GM19193 (cell line): ENCODE data around the gene ADAMTS3.

ENCODE experiments used
- POLR2A ChIP-seq: IDR thresholded peaks from 4 replicates; pipeline ENCODE4 v1.6.1; 2011; ENCODE audit not compliant: insufficient read depth, insufficient read length; ENCODE audit errors: extremely low read depth

Gene ADAMTS3

DNA sequence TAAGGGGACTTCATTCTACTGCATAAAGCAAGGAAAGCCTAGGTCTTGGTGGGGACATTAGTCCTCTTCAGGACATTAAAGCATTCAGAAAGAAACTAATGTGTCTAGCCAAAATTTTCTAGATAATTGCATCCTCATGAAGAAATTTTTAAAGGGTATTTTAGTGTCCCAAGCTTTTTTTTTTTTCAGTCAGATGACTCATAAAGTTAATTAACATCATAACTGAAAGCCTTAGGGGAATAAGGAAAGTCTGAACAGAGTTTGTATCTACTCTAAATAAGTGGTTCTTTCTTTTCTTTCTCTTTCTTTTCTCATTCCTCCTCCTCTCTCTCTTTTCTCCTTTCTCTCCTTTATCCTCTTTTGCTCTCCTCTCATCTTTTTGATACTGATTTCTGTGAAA lies 202.4 kb downstream of the ADAMTS3 start:
- TF ChIP-seq POLR2A, result no peak

DNA sequence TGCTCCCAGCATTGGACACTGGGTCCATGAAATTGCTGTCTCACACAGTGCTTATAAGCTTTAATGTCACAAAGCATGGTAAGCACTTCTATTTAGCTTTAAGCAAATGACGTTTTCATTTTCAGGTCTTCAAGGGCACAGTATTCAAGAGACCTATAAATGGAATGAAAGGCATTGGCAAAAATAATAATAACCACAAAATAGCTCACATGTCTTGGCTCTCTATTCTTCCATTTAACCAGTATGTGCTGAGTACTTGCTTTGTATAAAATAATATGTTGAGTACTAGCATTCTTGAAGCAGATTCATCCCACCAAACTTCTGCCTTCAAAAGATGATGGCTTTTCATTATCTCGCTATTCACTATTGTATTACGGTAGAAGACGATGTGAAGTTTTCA lies 203.0 kb downstream of the ADAMTS3 start:
- TF ChIP-seq POLR2A, result no peak

DNA sequence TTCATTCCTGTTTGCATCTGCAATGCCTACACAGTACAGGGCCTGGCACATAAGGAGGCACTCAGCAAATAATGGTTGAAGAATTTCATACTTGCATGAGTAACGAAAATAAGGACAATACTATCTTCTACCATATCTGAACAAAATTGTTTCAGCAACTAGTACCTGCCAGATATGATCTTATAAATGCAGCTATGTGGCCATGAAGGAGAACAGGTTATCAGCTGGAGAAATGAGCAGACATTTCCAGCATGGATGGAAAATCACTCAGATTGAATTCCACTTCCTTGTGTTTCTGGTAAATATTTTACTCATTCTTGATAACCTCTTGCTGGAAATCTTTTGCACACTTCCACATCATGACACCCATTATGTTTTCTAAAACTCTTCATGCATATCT lies 204.0 kb downstream of the ADAMTS3 start:
- no peak for TF ChIP-seq POLR2A

DNA sequence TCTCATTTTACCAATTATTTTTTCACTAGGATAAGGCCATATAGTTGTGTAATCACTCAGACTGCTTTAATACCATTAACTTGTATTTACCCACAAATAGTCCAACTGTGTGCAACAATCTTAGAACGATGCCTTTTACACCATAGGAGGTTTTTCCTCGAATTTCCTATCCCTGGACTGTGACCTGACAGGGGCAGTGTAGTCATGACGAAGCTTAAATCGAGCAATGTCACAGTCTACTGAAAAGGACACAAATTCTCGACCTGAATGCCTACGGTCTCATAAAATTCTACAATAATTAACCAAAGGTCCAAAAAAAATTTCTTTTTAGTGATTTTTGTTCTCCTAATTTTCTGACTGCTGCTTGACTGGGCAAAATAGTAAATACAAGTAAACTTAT lies 208.9 kb downstream of the ADAMTS3 start:
- no peak for TF ChIP-seq POLR2A

DNA sequence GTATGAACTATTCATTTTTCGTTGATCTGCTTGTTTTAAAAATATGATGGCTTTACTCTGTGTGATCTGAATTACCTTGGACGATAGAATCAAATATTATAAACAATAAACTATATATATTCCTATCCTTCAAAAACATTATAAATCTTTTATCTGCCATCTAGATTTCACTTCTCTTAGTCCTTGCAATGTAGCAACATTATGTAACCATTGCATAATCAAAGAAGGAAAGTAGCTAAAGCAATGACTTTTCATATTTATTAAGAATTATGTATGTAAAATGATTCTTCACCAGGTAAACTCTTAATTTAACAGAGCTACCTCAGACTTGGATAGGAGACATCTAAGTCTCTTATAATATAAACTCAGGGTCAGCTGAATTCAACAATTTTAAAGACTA lies 210.5 kb downstream of the ADAMTS3 start:
- no peak for TF ChIP-seq POLR2A

DNA sequence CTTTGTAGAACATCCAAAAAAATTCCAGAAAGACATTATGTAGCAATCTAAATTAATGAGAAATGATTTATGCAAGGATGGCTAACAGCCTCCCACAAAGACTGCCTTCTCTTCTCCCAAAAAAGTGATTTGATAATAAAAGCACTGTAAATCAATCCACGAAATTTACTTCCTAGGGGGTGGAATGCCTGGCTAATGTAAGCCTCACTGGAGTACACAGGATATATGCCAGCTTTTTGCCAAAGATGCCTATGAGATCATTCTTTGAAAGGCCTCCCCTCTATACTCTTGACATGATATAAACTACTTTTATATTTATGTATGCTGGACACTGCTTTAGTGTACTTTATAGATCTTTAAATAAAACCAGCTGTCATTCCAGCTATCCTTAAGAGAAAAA lies 211.1 kb downstream of the ADAMTS3 start:
- TF ChIP-seq POLR2A, result no peak

DNA sequence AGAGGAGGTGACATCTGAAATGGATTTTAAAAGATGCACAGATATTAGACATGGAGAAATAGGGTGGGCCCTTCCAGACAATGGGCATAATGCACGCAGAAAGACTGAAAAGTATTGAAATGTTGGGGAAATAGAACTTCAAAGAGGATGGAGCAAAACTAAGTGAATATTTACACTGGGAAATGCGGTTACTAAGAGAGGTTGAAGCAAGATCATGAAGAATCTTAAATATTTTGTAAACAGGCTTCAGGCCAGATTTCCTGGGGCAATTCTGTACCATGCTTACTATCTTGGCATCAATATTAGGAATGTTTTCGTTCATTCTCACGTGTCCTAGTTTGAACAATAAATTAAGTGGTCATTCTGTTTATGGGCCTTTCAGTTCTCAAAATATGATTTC lies 216.3 kb downstream of the ADAMTS3 start:
- no peak for TF ChIP-seq POLR2A

DNA sequence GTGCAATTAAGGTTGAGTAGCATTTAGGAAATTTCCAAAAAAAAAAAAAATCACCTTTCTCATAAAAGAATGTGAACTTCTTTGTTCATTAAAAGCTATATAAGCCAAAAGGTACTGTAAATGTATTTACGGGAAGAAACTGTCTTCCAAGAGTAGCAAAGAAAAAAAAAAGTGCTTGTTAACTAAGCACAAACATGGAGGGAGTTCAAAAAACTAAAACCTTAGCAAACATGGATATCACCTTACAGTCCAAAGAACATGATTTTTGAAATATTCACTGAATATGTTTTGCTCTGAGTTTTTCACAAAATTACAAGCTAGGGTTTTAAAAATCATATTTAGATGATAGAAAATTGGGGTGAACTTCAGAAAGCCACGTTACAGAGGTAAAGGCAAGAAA lies 217.5 kb downstream of the ADAMTS3 start:
- no peak for TF ChIP-seq POLR2A

DNA sequence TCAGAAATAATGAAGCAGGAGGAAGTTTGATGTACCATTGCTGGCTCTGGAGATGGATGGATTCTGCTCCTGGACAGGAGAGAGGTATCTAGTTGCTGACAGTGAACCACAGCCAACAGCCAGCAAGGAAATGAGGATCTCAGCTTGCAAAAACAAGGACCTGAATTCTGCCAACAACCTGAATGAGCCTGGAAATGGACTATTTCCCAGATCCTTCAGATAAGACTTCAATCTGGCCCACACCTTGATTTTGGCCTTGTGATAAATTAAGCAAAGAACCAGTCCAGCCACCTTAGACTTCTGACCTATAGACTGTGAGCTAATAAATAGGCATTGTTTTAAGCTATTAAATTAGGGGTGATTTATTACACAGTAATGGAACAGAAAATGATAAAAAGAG lies 220.3 kb downstream of the ADAMTS3 start:
- no peak for TF ChIP-seq POLR2A

DNA sequence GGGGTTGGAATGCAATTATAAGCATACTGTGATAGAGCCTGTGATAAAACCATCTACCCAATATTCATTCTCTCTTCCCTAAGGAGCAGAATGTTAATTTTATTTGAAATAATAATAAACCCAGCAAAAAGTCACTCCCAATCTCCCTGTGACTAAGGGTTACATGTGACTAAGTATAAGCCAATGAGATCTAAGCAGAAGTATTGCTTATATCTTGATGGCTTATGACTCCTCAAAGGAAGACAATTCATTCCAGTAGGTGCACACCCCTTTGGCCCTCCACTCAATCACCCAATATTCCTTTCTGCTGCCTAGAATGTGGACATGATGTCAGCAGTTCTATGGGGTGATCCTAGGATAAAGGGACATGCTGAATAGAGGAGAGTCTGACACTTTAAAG lies 224.6 kb downstream of the ADAMTS3 start:
- no peak for TF ChIP-seq POLR2A

DNA sequence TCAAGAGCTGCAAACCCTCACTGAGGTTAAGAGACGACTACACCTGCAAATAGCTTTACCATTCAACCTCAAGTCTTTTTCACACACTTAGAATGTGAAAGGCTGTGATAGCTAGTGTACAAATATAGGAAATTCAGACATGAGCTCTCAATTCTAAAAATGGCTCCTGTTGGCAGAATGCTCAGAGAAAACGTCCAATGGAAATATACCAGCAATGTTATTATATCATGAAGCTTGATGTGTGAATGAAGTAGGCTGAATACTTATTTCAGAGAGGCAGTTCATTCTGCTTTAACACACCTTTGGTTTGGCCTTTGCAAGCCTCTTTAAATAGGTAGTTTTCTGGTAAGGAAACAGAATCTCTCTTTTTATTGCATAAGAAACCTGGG lies 227.6 kb downstream of the ADAMTS3 start:
- no peak for TF ChIP-seq POLR2A

DNA sequence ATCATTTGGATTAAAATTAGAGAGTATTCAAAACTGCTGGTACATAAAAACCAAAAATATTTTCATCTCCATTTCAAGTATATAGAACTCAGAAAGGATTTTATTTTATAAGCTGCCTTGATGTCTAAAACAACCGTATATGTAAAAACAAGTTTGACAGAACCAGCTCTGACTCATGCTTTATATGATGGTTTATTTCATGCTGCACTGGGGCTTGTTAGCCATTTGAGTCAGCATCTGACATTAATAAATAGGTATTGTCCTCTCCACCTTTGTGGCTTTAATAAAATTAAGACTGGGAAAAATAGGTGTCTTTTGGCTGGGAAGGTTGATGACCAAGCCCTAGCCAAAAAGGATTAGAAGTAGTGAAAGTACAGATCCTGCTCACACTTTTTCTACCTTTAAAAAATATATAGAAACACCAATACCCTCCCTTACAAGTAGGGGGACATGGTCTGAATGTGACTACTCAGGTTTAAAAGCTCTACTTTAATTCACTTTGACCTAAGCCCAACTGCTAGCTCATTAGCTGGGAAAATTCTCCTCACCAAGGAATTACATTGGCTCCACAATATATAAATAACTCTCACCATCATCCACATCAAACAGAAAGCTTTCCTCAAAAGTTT lies 228.1 kb downstream of the ADAMTS3 start:
- no peak for TF ChIP-seq POLR2A

DNA sequence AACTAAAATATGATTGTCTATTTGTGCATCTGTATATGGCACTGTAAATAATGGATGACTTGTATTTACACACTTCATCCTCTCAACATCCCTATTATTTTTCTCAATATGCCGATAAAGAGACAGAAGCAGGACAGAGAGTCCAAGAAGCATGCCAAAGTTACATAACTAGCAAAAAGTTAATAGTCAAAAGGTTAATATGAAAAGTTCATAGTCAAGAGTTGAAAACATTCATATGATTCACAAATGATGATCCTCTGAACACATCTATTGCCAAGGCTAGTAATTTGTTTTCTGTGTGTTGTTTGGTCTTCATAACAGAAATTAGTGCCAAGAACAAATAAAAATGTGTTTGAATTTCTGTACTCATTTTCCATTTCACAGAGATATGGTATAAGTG lies 231.0 kb downstream of the ADAMTS3 start:
- no peak for TF ChIP-seq POLR2A

DNA sequence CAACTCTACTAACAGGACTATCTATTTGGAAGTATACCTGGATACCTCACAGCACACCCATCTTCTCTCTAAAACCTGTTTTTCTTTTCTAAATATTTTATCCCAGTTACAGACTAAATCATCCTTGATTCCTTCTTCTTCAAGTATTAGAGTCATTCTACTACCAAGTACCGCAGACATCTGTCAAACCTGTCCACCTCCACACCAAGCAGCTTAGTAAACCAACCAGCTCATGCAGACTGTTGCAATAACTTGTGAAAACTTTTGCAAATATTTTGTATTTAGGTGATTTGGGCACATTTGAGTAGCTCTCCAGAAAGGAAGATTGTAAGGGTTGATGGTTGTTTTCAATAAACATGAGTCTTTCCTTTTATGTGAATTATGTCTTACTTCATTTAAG lies 238.6 kb downstream of the ADAMTS3 start:
- no peak for TF ChIP-seq POLR2A

DNA sequence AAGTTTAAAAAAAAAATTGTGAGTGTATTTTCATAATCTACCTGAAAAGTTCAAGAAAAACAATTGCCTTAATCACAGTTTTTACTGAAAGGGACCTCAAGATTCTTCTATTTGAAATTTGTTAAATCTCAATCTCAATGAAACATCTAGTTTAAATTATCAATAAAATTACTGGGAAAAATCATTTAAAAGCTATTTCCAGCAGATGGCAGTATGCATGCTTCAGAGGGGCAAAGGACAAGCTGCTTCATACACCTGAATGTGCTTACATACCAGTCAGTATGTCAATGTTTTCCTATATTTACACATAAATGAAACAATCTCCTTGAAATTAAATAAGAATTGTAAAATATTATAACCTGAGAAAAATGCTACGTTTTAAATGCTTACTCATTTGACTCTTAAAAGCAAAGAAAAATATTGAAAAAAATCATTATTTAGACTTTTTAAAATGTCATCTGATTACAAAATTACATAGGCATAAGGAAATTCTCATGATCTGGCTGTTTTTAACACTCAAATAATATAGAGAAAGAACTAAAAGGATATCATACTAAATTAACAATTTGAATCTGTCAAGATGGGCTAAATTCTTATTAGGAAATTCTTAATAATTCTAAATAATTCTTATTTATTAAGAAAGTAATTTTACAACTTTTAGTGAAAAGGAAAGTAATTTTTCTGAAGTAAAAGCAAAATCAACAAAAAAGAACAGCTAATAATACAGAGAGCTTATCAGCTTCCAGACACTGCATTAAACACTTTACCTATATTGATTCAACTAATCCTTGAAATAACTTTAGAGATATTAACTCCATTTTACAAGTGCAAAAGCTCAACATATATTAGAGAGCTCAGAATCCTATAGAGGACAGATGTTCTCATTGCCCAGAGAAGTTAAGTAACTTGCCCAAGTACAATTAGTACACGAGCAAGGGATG lies 242.1 kb downstream of the ADAMTS3 start:
- TF ChIP-seq POLR2A, result no peak

DNA sequence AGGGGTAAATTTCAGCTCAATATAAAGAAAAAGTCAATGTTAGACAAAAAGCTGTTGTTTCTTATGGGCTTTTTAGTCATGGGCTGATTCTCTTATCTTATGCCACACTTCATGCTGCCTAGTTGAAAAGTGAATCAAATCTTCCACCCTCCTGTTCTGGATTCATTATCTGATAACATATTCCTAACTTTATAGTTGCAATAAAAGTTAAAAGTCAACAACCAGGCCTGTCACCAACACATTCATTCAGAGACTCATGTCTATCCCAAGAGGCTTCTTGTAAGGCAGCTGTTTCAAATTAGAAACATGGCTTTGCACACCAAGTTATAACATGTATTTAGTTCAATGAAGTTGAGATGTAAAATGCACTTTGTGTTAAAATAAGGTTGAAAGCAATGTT lies 243.8 kb downstream of the ADAMTS3 start:
- no peak for TF ChIP-seq POLR2A
